Measurements from ENCODE around the gene CREB3L2. TPM values are rescaled to one million over a fixed set of nuclear protein-coding genes. Genes with fewer than 3 reads are reported as not detected.

Gene CREB3L2
- total and polyA plus RNA-seq, 10 of the 15 experiments (the other 5 are each of a cell fraction or from before 2014, with no cell fraction given) = 6.4 to 67.1 (median 26.2) TPM

GRCh38 chr7:137909042-137909441 is 92.8 kb downstream of the CREB3L2 start:
- BruUV-seq (replicated peaks) = no TSS peak
- FAIRE-seq (no peak), DNase-seq (ENCODE audit: low read depth, low spot score) (no peak), ATAC-seq (no peak)
- H3K9ac ChIP-seq (ENCODE audit: control insufficient read depth, insufficient read depth, low read length) = no peak overlapping the region
- no peaks in the 10 kb centered on the region for H3K79me2 ChIP-seq (ENCODE audit: control insufficient read depth, insufficient read depth, low read length)
- peaks cover 28 to 50% of the 10 kb centered on the region in 2 experiments for H3K36me3 ChIP-seq (ENCODE audit: control insufficient read depth in 2 of 2, insufficient read depth in 2 of 2, low read length in 1 of 2)
- H3K4me1 ChIP-seq (ENCODE audit: control insufficient read depth, insufficient read depth, low read length) = no peaks in the 10 kb centered on the region
- CTCF ChIA-PET = interaction anchor here (20.5 kb wide), 1 partner anchor 92 kb away, joined by 704 read pairs; the partner anchor contains the start of gene CREB3L2
- SMC1A ChIA-PET (ENCODE audit: uncharacterized antibody, unreplicated experiment) = interaction anchor here (9.9 kb wide), 1 partner anchor 93 kb away, joined by 436 read pairs; the partner anchor contains the start of gene CREB3L2
- no peak overlapping the region for H2AFZ ChIP-seq (ENCODE audit: control insufficient read depth, low read depth, low read length)
- RAD21 ChIA-PET (ENCODE audit: unreplicated experiment) = interaction anchor here (11.9 kb wide), 1 partner anchor 94 kb away, joined by 340 read pairs; the partner anchor contains the start of gene CREB3L2
- no peaks in the 10 kb centered on the region for H3K27me3 ChIP-seq (replicated peaks in 1 of 2; ENCODE audit: control insufficient read depth in 2 of 2, insufficient read depth in 2 of 2, low read length in 1 of 2)
- H4K20me1 ChIP-seq (ENCODE audit: control insufficient read depth, insufficient read depth) = no peaks in the 10 kb centered on the region
- in situ Hi-C loops (cut with MboI) = loop anchor here (5.0 kb wide), 1 partner anchor 98 kb away; no protein-coding TSS in a partner anchor
- no peak overlapping the region for H3K4me3 ChIP-seq
- no peak overlapping the region for H3K4me2 ChIP-seq (ENCODE audit: control insufficient read depth, insufficient read depth)
- TF ChIP-seq CHD4 (IDR thresholded peaks at IDR 0.05) (no peak), PKNOX1 (IDR thresholded peaks at IDR 0.05) (no peak), SKIL (IDR thresholded peaks at IDR 0.05; ENCODE audit: low read depth, poor library complexity, severe bottlenecking) (no peak), EED (IDR thresholded peaks at IDR 0.05; ENCODE audit: low read depth) (no peak), BCLAF1 (IDR thresholded peaks at IDR 0.05) (no peak), POU2F2 (IDR thresholded peaks at IDR 0.05; ENCODE audit: borderline replicate concordance, low read depth, low read length) (no peak), RB1 (IDR thresholded peaks at IDR 0.05; ENCODE audit: borderline replicate concordance) (no peak), RUNX3 (IDR thresholded peaks at IDR 0.05; ENCODE audit: low read length) (no peak), RELB (IDR thresholded peaks at IDR 0.05; ENCODE audit: low read depth) (no peak)
- no peak overlapping the region for H3K27ac ChIP-seq (ENCODE audit: control insufficient read depth, insufficient read depth)
- POLR2A ChIA-PET = no interaction called here
- WGBS (ENCODE audit: insufficient coverage, insufficient replicate concordance, low lambda C conversion rate, missing lambda C conversion rate) = 92% methylated on average over 11 of the region's 11 CpGs
- intact Hi-C loops (cut with micrococcal nuclease; ENCODE audit: unreplicated experiment) = loop anchor here (10.0 kb wide), 1 partner anchor 556 kb away; the partner anchor contains the start of gene TRIM24
- no peaks in the 10 kb centered on the region; the same call in 2 of the 3 replicates for H3K9me3 ChIP-seq (replicated peaks; ENCODE audit: control insufficient read depth, insufficient read depth, low read length)

Measured in GM12878 (cell line).